GM19397 (cell line): ENCODE measurements around the gene HID1.
"Not testable (repeated sequence)": the region's sequence is repeated elsewhere in the genome, so short reads cannot be mapped to it uniquely, and the experiment has no call there.

Experiments used
- ATAC-seq: cut with Tn5 transposase; IDR thresholded peaks from one replicate; pipeline ENCODE4 v1.9.1; 2021; ENCODE audit warnings: mild to moderate bottlenecking, moderate library complexity; ENCODE audit not compliant: unreplicated experiment

Gene HID1, protein sequence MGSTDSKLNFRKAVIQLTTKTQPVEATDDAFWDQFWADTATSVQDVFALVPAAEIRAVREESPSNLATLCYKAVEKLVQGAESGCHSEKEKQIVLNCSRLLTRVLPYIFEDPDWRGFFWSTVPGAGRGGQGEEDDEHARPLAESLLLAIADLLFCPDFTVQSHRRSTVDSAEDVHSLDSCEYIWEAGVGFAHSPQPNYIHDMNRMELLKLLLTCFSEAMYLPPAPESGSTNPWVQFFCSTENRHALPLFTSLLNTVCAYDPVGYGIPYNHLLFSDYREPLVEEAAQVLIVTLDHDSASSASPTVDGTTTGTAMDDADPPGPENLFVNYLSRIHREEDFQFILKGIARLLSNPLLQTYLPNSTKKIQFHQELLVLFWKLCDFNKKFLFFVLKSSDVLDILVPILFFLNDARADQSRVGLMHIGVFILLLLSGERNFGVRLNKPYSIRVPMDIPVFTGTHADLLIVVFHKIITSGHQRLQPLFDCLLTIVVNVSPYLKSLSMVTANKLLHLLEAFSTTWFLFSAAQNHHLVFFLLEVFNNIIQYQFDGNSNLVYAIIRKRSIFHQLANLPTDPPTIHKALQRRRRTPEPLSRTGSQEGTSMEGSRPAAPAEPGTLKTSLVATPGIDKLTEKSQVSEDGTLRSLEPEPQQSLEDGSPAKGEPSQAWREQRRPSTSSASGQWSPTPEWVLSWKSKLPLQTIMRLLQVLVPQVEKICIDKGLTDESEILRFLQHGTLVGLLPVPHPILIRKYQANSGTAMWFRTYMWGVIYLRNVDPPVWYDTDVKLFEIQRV

DNA sequence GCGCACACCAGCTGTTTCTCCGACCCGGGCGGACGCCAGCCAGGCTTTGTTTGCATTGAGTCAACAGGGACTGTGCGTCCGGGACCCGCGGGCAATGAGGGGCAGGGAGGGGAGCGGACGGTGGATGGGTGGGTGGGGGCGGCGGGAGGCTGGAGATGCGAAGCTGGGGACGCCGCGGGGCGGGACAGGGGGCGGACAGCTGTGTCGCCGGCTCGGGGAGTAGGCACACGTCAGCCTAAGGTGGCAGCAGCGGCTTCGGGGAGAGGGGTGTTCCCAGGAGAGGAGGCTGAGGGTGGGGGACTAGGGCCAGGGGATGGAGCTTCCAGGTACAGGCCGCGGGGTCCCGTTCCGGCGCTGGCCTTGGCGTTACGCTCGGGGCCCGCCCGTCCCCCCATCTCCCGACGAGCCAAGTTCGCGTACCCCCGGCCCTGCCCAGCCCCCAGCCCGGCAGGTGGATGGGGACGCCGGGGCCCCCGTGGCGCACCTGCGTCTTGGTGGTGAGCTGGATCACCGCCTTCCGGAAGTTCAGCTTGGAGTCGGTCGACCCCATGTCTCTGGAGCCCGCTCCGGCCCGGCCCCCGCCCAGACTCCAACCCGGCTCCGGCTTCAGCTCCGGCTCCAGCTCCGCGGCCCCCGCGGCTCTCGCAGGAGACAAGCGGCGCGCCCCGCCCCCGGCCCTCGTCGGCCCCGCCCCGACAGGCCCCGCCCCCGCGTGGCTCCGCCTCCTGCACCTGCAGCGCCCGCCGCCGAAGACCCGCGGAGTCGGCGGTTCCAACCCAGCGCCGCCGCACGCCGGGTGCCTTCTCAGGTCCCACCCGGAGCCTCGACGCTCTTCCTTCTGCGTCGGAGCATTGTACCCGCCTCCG lies at the start of gene HID1:
TSS of gene HID1 (minus strand) at position 653 of the 866 bp plus-strand sequence. CDS start at position 550, 103 bp downstream.
- ATAC-seq, result no peak

DNA sequence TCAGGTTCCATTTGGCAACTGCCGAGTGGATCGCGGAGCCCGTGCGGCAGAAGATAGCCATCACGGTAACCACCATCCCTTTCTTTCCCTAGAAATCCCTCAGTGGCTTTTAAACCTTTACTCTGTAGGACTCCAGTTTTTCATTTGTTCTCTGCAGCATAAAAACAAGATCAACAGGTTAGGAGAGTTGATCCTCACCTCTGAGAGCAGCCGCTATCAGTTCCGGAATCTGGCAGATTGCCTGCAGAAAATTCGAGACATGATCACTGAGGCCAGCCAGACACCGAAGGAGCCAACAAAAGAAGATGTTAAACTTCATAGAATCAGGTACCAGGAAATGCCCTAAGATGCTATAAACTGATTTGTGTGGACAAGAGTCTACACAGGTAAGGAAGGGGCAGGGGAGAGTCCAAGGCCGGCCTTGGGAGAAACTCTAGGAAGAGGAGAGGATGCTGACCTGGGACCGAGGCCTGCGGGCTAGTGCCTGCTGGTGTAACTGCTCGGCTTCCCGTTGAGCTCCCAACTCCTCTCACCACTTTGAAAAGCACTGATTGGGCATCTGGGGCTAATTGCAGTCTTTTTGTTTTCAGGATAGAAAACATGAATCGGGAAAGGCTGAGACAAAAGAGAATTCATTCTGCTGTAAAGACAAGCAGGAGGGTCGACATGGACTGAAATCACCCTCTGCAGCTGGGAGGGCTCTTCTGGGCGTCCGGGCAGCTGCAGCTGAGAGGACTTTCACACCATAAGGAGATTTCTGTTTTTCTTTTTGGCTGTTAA lies 48.0 kb upstream of the HID1 start:
- ATAC-seq, result no peak

DNA sequence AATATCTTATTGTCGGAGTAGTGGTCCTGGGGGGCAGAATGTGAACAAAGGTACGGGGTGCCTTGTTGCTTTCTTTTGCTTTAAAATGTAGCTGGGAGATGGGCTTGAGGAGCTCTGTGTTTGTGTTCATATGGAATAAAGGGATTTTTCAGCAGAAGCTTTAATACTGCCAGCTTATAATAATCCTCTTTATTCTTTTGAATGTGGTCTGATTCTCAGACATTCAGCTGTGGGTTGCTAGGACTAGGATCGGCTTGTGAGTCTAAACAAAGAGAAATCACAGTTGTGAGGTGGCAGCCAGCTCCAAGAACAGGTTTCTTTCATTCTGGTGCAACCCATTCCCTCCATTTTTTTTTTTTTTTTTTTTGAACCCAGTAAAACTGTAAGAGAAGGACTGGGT lies 47.2 kb upstream of the HID1 start:
- ATAC-seq, result no peak

GRCh38 chr17:75019146-75019545 lies 46.6 kb upstream of the HID1 start:
- no peak for ATAC-seq

GRCh38 chr17:75013092-75013559 lies 40.6 kb upstream of the HID1 start:
- ATAC-seq, result no peak

- ATAC-seq, result peak; percentile 90
Measured at GRCh38 chr17:75012346-75013091, 40.0 kb upstream of the HID1 start, which contains the start of gene MRPL58. TSS of gene MRPL58 (plus strand) at chr17:75012670. CDS start at chr17:75012687, 17 bp downstream.

DNA sequence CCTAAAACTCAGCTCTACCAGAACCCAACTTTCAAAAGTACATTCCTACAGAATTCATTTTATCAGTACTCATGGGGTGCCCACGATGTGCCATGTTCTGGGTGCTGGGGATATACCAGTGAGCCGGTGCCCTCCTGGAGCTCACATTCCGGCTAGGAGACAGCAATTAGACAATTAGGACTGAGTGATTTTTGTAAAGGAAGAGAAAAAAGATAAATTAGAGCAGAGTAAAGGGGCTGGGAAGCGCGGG lies 39.5 kb upstream of the HID1 start:
- no peak for ATAC-seq

DNA sequence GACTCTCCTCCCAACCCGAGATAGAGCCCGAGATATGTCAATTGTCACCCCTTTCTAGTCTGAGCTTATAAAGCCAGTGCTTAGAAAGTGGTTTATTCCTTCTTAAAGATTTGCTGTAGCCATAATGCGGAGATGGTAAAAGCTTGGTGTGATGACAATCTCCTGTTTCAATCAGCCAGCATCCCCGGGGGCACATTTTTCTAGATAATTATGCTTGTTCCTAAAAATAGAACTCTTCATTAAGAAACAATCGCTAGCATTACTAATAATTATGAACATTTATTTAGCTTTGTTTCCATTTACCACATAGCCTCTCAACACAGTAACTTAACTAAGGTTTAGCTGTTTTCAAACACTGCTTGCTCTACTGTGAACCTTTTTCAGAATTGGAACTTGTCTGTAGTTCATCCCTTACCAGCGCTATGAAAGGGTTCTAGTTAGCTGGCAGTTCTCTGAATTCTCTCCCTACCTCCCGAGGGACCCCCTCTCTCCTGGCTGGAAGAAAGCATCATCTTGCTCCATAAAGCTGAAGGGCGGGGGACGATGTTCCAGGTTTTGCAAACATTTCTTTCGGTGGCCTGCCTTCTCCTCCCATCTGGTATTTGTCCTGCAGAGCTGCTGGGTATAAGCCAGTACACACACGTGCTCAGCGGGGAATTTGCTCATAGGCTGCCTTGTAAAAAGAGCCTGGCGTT lies 39.0 kb upstream of the HID1 start:
- no peak for ATAC-seq

- ATAC-seq, result no peak
Measured at GRCh38 chr17:75010683-75011400, 38.3 kb upstream of the HID1 start.

GRCh38 chr17:75009139-75009724 lies 36.7 kb upstream of the HID1 start:
- ATAC-seq, result no peak

- no peak for ATAC-seq
Measured at GRCh38 chr17:75008373-75008772, 35.8 kb upstream of the HID1 start.

GRCh38 chr17:75006653-75007052 lies 34.1 kb upstream of the HID1 start:
- ATAC-seq, result no peak

DNA sequence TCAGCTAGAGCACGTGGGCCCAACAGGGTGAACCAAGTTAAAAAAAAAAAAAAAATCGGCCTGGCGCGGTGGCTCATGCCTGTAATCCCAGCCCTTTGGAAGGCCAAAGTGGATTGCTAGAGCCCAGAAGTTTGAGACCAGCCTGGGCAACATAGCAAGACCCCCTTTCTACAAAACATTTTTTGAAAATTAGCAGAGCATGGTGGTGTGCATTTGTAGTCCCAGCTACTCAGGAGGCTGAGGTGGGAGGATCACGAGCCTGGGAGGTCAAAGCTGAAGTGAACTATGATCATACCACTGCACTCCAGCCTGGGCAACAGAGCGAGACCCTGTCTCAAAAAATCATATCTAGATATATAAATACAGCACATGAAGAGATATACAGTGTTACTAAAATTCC lies 33.5 kb upstream of the HID1 start:
- not testable (repeated sequence) for ATAC-seq

DNA sequence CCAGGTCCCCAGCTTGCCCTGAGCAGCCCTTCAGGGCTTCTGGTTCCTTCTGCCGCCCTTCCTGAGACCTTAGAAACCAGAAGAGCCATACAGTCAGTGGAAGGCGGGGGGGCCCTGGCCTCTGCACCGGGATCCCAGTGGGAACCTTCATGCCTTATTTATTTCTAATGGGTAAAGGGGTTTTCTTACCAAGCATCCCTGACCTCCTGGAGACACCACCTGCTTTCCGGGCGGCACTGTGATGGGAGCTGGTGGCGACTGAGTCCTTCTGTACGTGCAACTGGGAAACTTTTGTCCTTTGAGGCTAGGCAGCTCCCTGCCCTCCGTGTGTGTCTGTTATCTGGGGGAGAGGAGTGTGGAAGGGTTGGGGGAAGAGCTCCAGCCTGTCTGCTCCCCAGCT lies 32.7 kb upstream of the HID1 start:
- no peak for ATAC-seq

DNA sequence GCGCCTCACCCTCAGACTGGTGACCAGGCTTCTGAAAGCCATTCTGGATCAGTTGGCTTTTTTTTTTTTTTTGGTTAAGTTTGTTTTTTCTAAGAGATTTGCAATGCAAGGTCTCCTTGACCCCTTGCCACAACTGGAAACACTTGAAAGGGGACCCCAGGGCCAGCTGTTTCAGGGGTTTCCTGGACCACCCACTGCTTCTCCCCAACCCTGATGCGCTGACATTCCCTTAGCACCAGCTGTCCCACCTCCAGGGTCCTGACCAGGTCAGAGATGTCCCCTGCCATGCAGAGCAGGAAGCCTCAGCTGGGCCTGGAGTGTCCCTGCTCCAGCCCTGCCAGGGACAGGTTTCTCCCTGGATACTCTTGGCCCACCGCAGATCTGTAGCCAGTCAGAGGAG lies 31.8 kb upstream of the HID1 start:
- ATAC-seq, result no peak

DNA sequence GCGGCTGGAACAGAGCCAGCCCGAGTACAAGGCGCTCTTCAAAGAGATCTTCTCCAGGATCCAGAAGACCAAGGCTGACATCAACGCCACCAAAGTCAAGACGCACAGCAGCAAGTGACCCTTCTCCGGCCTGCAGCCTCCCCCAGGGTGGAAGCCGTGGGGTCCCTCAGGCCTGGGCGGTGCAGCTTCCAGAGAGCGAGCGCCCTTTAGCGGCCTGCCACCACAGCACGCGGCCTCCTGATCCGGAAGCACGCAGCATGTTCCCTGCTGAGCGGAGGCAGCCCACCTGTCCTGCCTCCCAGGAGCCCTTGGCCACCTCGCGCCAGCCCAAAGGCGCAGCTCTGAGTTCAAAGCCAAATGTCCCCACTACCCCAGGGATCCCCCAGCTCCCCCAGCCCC lies 31.4 kb upstream of the HID1 start:
- ATAC-seq, result no peak

GRCh38 chr17:75003070-75003956 lies 30.8 kb upstream of the HID1 start:
- no peak for ATAC-seq
